HG03460 (cell line): Measurements from ENCODE around the gene PALMD.

Source experiments
- ATAC-seq: cut with Tn5 transposase; IDR thresholded peaks from one replicate; pipeline ENCODE4 v1.9.1; 2021; ENCODE audit not compliant: unreplicated experiment

PALMD gene

DNA sequence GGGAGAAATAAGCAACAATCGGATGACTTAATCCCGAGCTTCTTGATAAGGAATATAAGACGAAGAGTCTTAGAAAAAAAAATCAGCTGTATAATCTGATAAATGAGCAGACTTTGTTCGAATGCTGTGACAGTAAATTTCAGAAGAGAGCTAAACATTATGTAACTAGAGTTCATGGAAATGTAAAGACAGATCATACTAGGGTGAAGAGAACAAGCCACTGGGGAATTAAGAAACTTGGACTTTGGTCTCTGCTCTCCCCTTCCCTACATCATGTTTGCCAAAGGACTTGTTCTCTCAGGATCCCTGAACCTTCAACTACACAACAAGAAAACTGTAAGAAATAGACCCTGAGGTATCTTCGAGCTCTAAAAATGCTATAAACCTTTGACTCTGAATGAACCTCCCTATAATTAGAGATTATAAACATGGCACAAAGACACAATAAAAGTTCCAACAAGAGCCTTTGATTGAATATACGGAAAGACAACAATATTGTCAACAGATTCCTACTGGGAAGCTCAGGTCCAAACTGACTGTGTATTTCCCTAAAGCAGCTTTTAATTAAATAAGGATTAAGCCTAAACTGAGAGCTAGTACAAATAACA lies 93.0 kb downstream of the PALMD start:
- ATAC-seq = no peak

DNA sequence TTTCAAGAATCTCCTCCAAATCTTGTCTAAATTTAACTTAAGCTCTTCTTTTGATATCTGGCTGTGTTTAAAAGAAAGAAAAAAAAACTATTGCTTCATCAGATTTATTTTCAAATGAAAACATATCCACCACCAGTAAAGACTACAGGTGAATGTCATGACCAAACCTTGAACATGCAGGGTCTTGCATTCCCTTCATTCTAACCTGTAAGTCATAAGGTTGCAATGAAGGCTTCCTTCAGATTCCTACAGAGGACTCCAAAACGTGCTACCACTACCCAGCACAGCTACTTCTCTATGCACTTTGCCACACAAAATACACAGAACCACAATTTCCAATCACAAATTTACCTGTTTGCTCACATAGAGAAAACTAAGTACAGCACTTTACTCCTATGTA lies 94.2 kb downstream of the PALMD start:
- no peak for ATAC-seq
